ENCODE measurements around the gene KLRF2.

- TF ChIP-seq, protein P1, sequence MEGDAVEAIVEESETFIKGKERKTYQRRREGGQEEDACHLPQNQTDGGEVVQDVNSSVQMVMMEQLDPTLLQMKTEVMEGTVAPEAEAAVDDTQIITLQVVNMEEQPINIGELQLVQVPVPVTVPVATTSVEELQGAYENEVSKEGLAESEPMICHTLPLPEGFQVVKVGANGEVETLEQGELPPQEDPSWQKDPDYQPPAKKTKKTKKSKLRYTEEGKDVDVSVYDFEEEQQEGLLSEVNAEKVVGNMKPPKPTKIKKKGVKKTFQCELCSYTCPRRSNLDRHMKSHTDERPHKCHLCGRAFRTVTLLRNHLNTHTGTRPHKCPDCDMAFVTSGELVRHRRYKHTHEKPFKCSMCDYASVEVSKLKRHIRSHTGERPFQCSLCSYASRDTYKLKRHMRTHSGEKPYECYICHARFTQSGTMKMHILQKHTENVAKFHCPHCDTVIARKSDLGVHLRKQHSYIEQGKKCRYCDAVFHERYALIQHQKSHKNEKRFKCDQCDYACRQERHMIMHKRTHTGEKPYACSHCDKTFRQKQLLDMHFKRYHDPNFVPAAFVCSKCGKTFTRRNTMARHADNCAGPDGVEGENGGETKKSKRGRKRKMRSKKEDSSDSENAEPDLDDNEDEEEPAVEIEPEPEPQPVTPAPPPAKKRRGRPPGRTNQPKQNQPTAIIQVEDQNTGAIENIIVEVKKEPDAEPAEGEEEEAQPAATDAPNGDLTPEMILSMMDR (IDR thresholded peaks at IDR 0.05) = no peak
- no peak for TF ChIP-seq EZH2 (IDR thresholded peaks at IDR 0.05)
Observed at GRCh38 chr12:9943240-9943639, 62.0 kb downstream of the KLRF2 start.
